H1 (cell line): Measurements from ENCODE around the gene DYNC2I2. TPM values are rescaled to one million over a fixed set of nuclear protein-coding genes. Genes with fewer than 3 reads are reported as not detected.

Experiments used
- CTCF ChIA-PET: fragments of 300-600 bp; sonication (Branson Sonifier 250); formaldehyde crosslinking; loops from one replicate; lab custom pipeline; 2021; ENCODE audit not compliant: partially characterized antibody; lab: Charles Lee
- POLR2A ChIA-PET: fragments of 300-600 bp; sonication (Branson Sonifier 250); formaldehyde crosslinking; loops from one replicate; lab custom pipeline; 2021; ENCODE audit warnings: inconsistent platforms; ENCODE audit not compliant: partially characterized antibody; lab: Charles Lee
- DNase-seq, 2 experiments: peaks; one replicate each; pipeline versions ENCODE4 v3.0.0 to v3.0.0-alpha.2; 2010 to 2022; ENCODE audit warnings: low spot score in 2 of 2, low read depth in 1 of 2, mixed read lengths in 1 of 2
- FAIRE-seq: peaks from 2 replicates; lab custom pipeline; 2011; peaks lifted over from hg19 to GRCh38; lab: Jason Lieb, UNC
- H2AFZ ChIP-seq: 2 replicates; pipeline ENCODE4 v1.8.1; 2012; ENCODE audit warnings: low read length, inconsistent platforms
- H2AK5ac ChIP-seq: 2 replicates; pipeline ENCODE4 v1.6.1; 2013; ENCODE audit warnings: low read depth, low read length
- H2BK120ac ChIP-seq: replicated peaks from 2 replicates; pipeline ENCODE3; 2013; ENCODE audit warnings: low read depth, low read length, inconsistent platforms
- H2BK12ac ChIP-seq: 2 replicates; pipeline ENCODE4 v1.6.1; 2013; ENCODE audit warnings: low read depth, low read length
- H2BK15ac ChIP-seq: 2 replicates; pipeline ENCODE4 v1.6.1; 2013; ENCODE audit warnings: low read length
- H2BK20ac ChIP-seq: 2 replicates; pipeline ENCODE4 v1.6.1; 2013; ENCODE audit warnings: low read length
- H2BK5ac ChIP-seq: 2 replicates; pipeline ENCODE4 v1.6.1; 2013; ENCODE audit warnings: low read depth, low read length
- H3K14ac ChIP-seq: 2 replicates; pipeline ENCODE4 v1.6.1; 2013; ENCODE audit warnings: inconsistent platforms; ENCODE audit not compliant: insufficient read length
- H3K18ac ChIP-seq: 2 replicates; pipeline ENCODE4 v1.6.1; 2013; ENCODE audit warnings: low read length; ENCODE audit errors: extremely low read depth
- H3K23ac ChIP-seq: 2 replicates; pipeline ENCODE4 v1.6.1; 2013; ENCODE audit warnings: inconsistent platforms; ENCODE audit not compliant: insufficient read length
- H3K23me2 ChIP-seq: 2 replicates; pipeline ENCODE4 v1.6.1; 2013; ENCODE audit warnings: low read depth, low read length
- H3K27ac ChIP-seq: 2 replicates; pipeline ENCODE4 v1.6.1; 2011; ENCODE audit warnings: low read depth, low read length, inconsistent platforms
- H3K27me3 ChIP-seq, 4 experiments: replicated peaks in 1 of 4; 1 replicate in 1 of 4; 2 replicates in 3 of 4; pipeline versions ENCODE4 v1.6.1 to v1.8.1; 2011 to 2013; ENCODE audit warnings: low read length in 3 of 4, mild to moderate bottlenecking in 3 of 4, inconsistent platforms in 2 of 4, mixed read lengths in 2 of 4, moderate library complexity in 1 of 4; ENCODE audit not compliant: control insufficient read depth in 3 of 4, insufficient read depth in 3 of 4; ENCODE audit errors: extremely low read depth in 1 of 4
- H3K36me3 ChIP-seq, 4 experiments: 2 replicates each; pipeline versions ENCODE4 v1.6.1 to v1.8.1; 2011 to 2013; ENCODE audit warnings: mild to moderate bottlenecking in 4 of 4, low read length in 3 of 4, moderate library complexity in 2 of 4, control low read depth in 1 of 4, inconsistent platforms in 1 of 4; ENCODE audit not compliant: insufficient read depth in 4 of 4, control insufficient read depth in 2 of 4
- H3K4ac ChIP-seq: replicated peaks from 2 replicates; pipeline ENCODE3; 2013; ENCODE audit warnings: low read length, low read depth, mixed read lengths, inconsistent platforms; ENCODE audit not compliant: insufficient read length
- H3K4me1 ChIP-seq, 4 experiments: replicated peaks in 1 of 4; 1 replicate in 1 of 4; 2 replicates in 3 of 4; pipeline versions ENCODE4 v1.6.1 to v1.8.1; 2011 to 2013; ENCODE audit warnings: low read length in 3 of 4, inconsistent platforms in 2 of 4, mixed read lengths in 1 of 4; ENCODE audit not compliant: insufficient read depth in 4 of 4, control insufficient read depth in 3 of 4
- H3K4me2 ChIP-seq, 2 experiments: 2 replicates each; pipeline versions ENCODE4 v1.6.1 to v1.8.1; 2011 to 2013; ENCODE audit warnings: low read depth in 2 of 2, low read length in 2 of 2, control low read depth in 1 of 2, inconsistent platforms in 1 of 2, mild to moderate bottlenecking in 1 of 2; ENCODE audit not compliant: insufficient read depth in 1 of 2
- H3K4me3 ChIP-seq, 4 experiments: fragments of 200-600, 300-600 bp in 1 of 4; sonication (generic), shearing (Covaris generic), sonication (Bioruptor Twin) in 1 of 4; 2 replicates each; pipeline versions ENCODE4 v1.5.1 to v1.8.1; 2011 to 2016; ENCODE audit warnings: low read length in 4 of 4, low read depth in 3 of 4, control low read depth in 2 of 4, inconsistent platforms in 2 of 4, mild to moderate bottlenecking in 2 of 4, mixed read lengths in 1 of 4, moderate library complexity in 1 of 4; ENCODE audit not compliant: insufficient read depth in 2 of 4; ENCODE audit errors: extremely low read depth in 1 of 4
- H3K56ac ChIP-seq: replicated peaks from 2 replicates; pipeline ENCODE3; 2013; ENCODE audit warnings: low read depth, mild to moderate bottlenecking, mixed read lengths, low read length, inconsistent platforms; ENCODE audit not compliant: insufficient read length
- H3K79me1 ChIP-seq: 2 replicates; pipeline ENCODE4 v1.6.1; 2013; ENCODE audit warnings: low read depth, low read length, control low read depth
- H3K79me2 ChIP-seq, 2 experiments: 2 replicates each; pipeline versions ENCODE4 v1.6.1 to v1.8.1; 2012 to 2013; ENCODE audit warnings: low read length in 2 of 2, mild to moderate bottlenecking in 2 of 2, inconsistent platforms in 1 of 2; ENCODE audit not compliant: insufficient read depth in 2 of 2, control insufficient read depth in 1 of 2
- H3K9ac ChIP-seq, 4 experiments: replicated peaks in 1 of 4; 1 replicate in 1 of 4; 2 replicates in 3 of 4; pipeline versions ENCODE4 v1.6.1 to v1.8.1; 2011 to 2013; ENCODE audit warnings: low read depth in 3 of 4, low read length in 3 of 4, control low read depth in 2 of 4, mild to moderate bottlenecking in 2 of 4, moderate library complexity in 2 of 4, inconsistent platforms in 1 of 4; ENCODE audit errors: extremely low read depth in 1 of 4
- H3K9me3 ChIP-seq, 2 experiments: 2 replicates each; pipeline versions ENCODE4 v1.6.1 to v1.8.1; 2012 to 2013; ENCODE audit warnings: mild to moderate bottlenecking in 2 of 2, moderate library complexity in 2 of 2, control low read depth in 1 of 2, inconsistent platforms in 1 of 2, low read depth in 1 of 2, low read length in 1 of 2, mixed read lengths in 1 of 2; ENCODE audit not compliant: insufficient read depth in 2 of 2
- H4K20me1 ChIP-seq, 2 experiments: replicated peaks in 1 of 2; 2 replicates each; pipeline versions ENCODE3 to v1.8.1; 2011 to 2013; ENCODE audit warnings: inconsistent platforms in 2 of 2, low read length in 2 of 2, mild to moderate bottlenecking in 1 of 2; ENCODE audit not compliant: insufficient read depth in 2 of 2, control insufficient read depth in 1 of 2
- H4K5ac ChIP-seq: 2 replicates; pipeline ENCODE4 v1.6.1; 2013; ENCODE audit warnings: low read length, low read depth, mixed read lengths, inconsistent platforms; ENCODE audit not compliant: insufficient read length
- H4K8ac ChIP-seq: 2 replicates; pipeline ENCODE4 v1.8.0; 2013; ENCODE audit warnings: mild to moderate bottlenecking, moderate library complexity, low read length, inconsistent platforms; ENCODE audit not compliant: insufficient read depth; ENCODE audit errors: extremely low read depth
- H4K91ac ChIP-seq: replicated peaks from 2 replicates; pipeline ENCODE3; 2013; ENCODE audit warnings: low read length, mixed read lengths, inconsistent platforms; ENCODE audit not compliant: insufficient read length
- CBX8 ChIP-seq: fragments of 300-800, 300-1000 bp; sonication (generic); IDR thresholded peaks from 2 replicates; pipeline ENCODE4 v1.7.1; 2016; ENCODE audit warnings: low read depth, low read length, borderline replicate concordance
- WGBS, 2 experiments: shearing (Covaris generic) in 1 of 2; methylation state at CpG; one replicate each; pipeline versions ENCODE4 v1.1.6 to v1.1.7; 2013 to 2015; ENCODE audit warnings: low lambda C conversion rate in 2 of 2, mixed read lengths in 2 of 2, inconsistent platforms in 1 of 2, low coverage in 1 of 2, missing lambda C conversion rate in 1 of 2; ENCODE audit not compliant: insufficient replicate concordance in 2 of 2, insufficient coverage in 1 of 2, insufficient read length in 1 of 2; ENCODE audit errors: extremely low coverage in 1 of 2, missing lambda C conversion rate in 1 of 2; 5-methylcytosine and 5-hydroxymethylcytosine counted together
- polyA plus RNA-seq, 7 experiments: library from polyadenylated mRNA; depleted of rRNA in 3 of 7; stranded (reverse) in 5 of 7; unstranded in 2 of 7; fragments of >200 nt in 5 of 7; fragments of 200-250 nt in 2 of 7; gene quantifications; 1 replicate in 5 of 7; 2 replicates in 1 of 7; 4 replicates in 1 of 7; pipeline versions ENCODE4 v1.2.1 to v1.2.3, GENCODE V29; 2011 to 2013; ENCODE audit warnings: missing spikeins in 2 of 7, mixed read lengths in 2 of 7
- total RNA-seq: library from RNA; stranded (reverse); fragmentation: NEBNext Ultra II Directional; extraction: Animal tissue kit (Norgen Biotek cat#: 25700); gene quantifications from 2 replicates; pipeline ENCODE4 v1.2.1, GENCODE V29; 2021

DYNC2I2 gene
- total and polyA plus RNA-seq, 2 of the 8 experiments (the other 6 are each of a cell fraction or from before 2014, with no cell fraction given) = 58.0 to 78.5 TPM

- FAIRE-seq (no peak), DNase-seq (no peak)
- H4K8ac ChIP-seq = no peak overlapping the region
- no peak overlapping the region for H2BK12ac ChIP-seq
- H3K56ac ChIP-seq = no peak overlapping the region
- no peak overlapping the region for H2BK15ac ChIP-seq
- no peak overlapping the region for H3K14ac ChIP-seq
- peak overlapping the region; percentile 57; the same call in 1 of the 2 replicates for H3K27ac ChIP-seq
- H2BK5ac ChIP-seq = 0 out of 2 replicates have a peak overlapping the region, but pooled peaks have one; percentile 61
- no peak overlapping the region for H2BK20ac ChIP-seq
- H3K9ac ChIP-seq = peak overlapping the region; percentile 84 to 99 (median 88)
- H4K91ac ChIP-seq = no peak overlapping the region
- CTCF ChIA-PET = interaction anchor here (0.6 to 1.8 kb wide), 4 partner anchors 10 to 19 kb away, joined by 4 to 6 read pairs (median 4); partner anchors contain the start of gene PKN3
- no peaks in the 10 kb centered on the region for H3K9me3 ChIP-seq
- no peak overlapping the region for H3K4ac ChIP-seq
- H3K23me2 ChIP-seq = peaks cover 14% of the 10 kb centered on the region
- H3K27me3 ChIP-seq = peaks cover 0 to 1% (median 0%) of the 10 kb centered on the region in 4 experiments; a peak in 1 of 7 replicates
- WGBS, 2 experiments = 10% methylated on average over 5 of the region's 5 CpGs; no CpG with 5 or more reads in 1 of the 2 experiments
- no peak overlapping the region for H4K5ac ChIP-seq
- H3K18ac ChIP-seq = peak overlapping the region; percentile 68
- H3K4me3 ChIP-seq = peak overlapping the region; percentile 82 to 95 (median 88)
- no peak overlapping the region for H3K23ac ChIP-seq
- POLR2A ChIA-PET = interaction anchor here (1.0 to 46.1 kb wide), 12 partner anchors 5 to 241 kb away, joined by 3 to 1197 read pairs (median 4); partner anchors contain the start of genes DYNC2I2, PKN3, SET and ZDHHC12
- H3K79me1 ChIP-seq = 0 out of 2 replicates have a peak, but pooled peaks cover 3% of the 10 kb centered on the region
- H3K4me1 ChIP-seq = peaks cover 1 to 9% (median 7%) of the 10 kb centered on the region in 4 experiments; a peak in 6 of 7 replicates
- peaks cover 28 to 62% of the 10 kb centered on the region in 2 experiments for H3K79me2 ChIP-seq
- no peak overlapping the region for H2AK5ac ChIP-seq
- no peak overlapping the region for H2AFZ ChIP-seq
- no peak overlapping the region for H2BK120ac ChIP-seq
- H4K20me1 ChIP-seq = peaks cover 20 to 25% of the 10 kb centered on the region in 2 experiments
- no peak for TF ChIP-seq CBX8
- H3K36me3 ChIP-seq = peaks cover 22 to 58% (median 39%) of the 10 kb centered on the region in 4 experiments
- H3K4me2 ChIP-seq = peak overlapping the region; percentile 64 to 87
These were observed 34.0 kb upstream of the DYNC2I2 start for GRCh38 chr9:128690684-128691034.
